ENCODE measurements around the gene KCNN3.

Gene KCNN3

GRCh38 chr1:154716614-154717527, 153.2 kb downstream of the KCNN3 start:
- no peak overlapping the region for H3K27ac ChIP-seq

GRCh38 chr1:154716011-154716410, 154.1 kb downstream of the KCNN3 start:
- H3K27ac ChIP-seq, result no peak overlapping the region
- DNase-seq (ENCODE audit: low read depth, low spot score), result no peak

More at GRCh38 chr1:154716614-154717527, 153.2 kb downstream of the KCNN3 start:
- DNase-seq (ENCODE audit: low read depth, low spot score), result no peak

GRCh38 chr1:154715385-154715784, 154.7 kb downstream of the KCNN3 start:
- H3K27ac ChIP-seq, result no peak overlapping the region

GRCh38 chr1:154714638-154715037, 155.4 kb downstream of the KCNN3 start:
- H3K27ac ChIP-seq, result no peak overlapping the region
- no peak for DNase-seq (ENCODE audit: low read depth, low spot score)

More at GRCh38 chr1:154715385-154715784, 154.7 kb downstream of the KCNN3 start:
- DNase-seq (ENCODE audit: low read depth, low spot score), result no peak

- no peak for DNase-seq (ENCODE audit: low read depth, low spot score)
- no peak overlapping the region for H3K27ac ChIP-seq
Measured at GRCh38 chr1:154714052-154714623, 155.9 kb downstream of the KCNN3 start.

GRCh38 chr1:154713005-154713404, 157.1 kb downstream of the KCNN3 start:
- DNase-seq (ENCODE audit: low read depth, low spot score), result no peak
- no peak overlapping the region for H3K27ac ChIP-seq

GRCh38 chr1:154712166-154712810, 157.8 kb downstream of the KCNN3 start:
- DNase-seq (ENCODE audit: low read depth, low spot score), result no peak
- H3K27ac ChIP-seq, result no peak overlapping the region

GRCh38 chr1:154711416-154711815, 158.7 kb downstream of the KCNN3 start:
- H3K27ac ChIP-seq, result no peak overlapping the region
- no peak for DNase-seq (ENCODE audit: low read depth, low spot score)

GRCh38 chr1:154710106-154710505, 160.0 kb downstream of the KCNN3 start:
- no peak for DNase-seq (ENCODE audit: low read depth, low spot score)
- no peak overlapping the region for H3K27ac ChIP-seq

- DNase-seq (ENCODE audit: low read depth, low spot score), result no peak
- no peak overlapping the region for H3K27ac ChIP-seq
Measured at GRCh38 chr1:154707901-154708463, 162.1 kb downstream of the KCNN3 start.

GRCh38 chr1:154706851-154707250, 163.2 kb downstream of the KCNN3 start:
- no peak for DNase-seq (ENCODE audit: low read depth, low spot score)
- H3K27ac ChIP-seq, result no peak overlapping the region

GRCh38 chr1:154705544-154705943, 164.5 kb downstream of the KCNN3 start:
- no peak for DNase-seq (ENCODE audit: low read depth, low spot score)

GRCh38 chr1:154703170-154703569, 166.9 kb downstream of the KCNN3 start:
- no peak overlapping the region for H3K27ac ChIP-seq
- no peak for DNase-seq (ENCODE audit: low read depth, low spot score)

More at GRCh38 chr1:154705544-154705943, 164.5 kb downstream of the KCNN3 start:
- H3K27ac ChIP-seq, result no peak overlapping the region

- no peak for DNase-seq (ENCODE audit: low read depth, low spot score)
- no peak overlapping the region for H3K27ac ChIP-seq
Measured at GRCh38 chr1:154698320-154699096, 171.6 kb downstream of the KCNN3 start.

GRCh38 chr1:154697710-154698109, 172.4 kb downstream of the KCNN3 start:
- DNase-seq (ENCODE audit: low read depth, low spot score), result no peak
- H3K27ac ChIP-seq, result no peak overlapping the region

GRCh38 chr1:154696456-154696855, 173.6 kb downstream of the KCNN3 start:
- H3K27ac ChIP-seq, result no peak overlapping the region
- DNase-seq (ENCODE audit: low read depth, low spot score), result no peak

- DNase-seq (ENCODE audit: low read depth, low spot score), result no peak
- H3K27ac ChIP-seq, result no peak overlapping the region
Measured at GRCh38 chr1:154695985-154696384, 174.1 kb downstream of the KCNN3 start.

GRCh38 chr1:154694995-154695394, 175.1 kb downstream of the KCNN3 start:
- DNase-seq (ENCODE audit: low read depth, low spot score), result no peak
- no peak overlapping the region for H3K27ac ChIP-seq

GRCh38 chr1:154689083-154689482, 181.0 kb downstream of the KCNN3 start:
- no peak overlapping the region for H3K27ac ChIP-seq
- no peak for DNase-seq (ENCODE audit: low read depth, low spot score)

- DNase-seq (ENCODE audit: low read depth, low spot score), result no peak
- no peak overlapping the region for H3K27ac ChIP-seq
Measured at GRCh38 chr1:154686507-154686906, 183.6 kb downstream of the KCNN3 start.

Data from epithelial cell of prostate (primary cell).